ENCODE measurements around the gene COQ6.
"Not testable (repeated sequence)": the region's sequence is repeated elsewhere in the genome, so short reads cannot be mapped to it uniquely, and the experiment has no call there.

COQ6 gene

GRCh38 chr14:73949752-73950734, at the start of gene COQ6, which contains the start of gene FAM161B:
TSS of gene COQ6 (plus strand) at chr14:73950302. CDS start at chr14:73950333, 31 bp downstream.
TSS of gene FAM161B (minus strand) at chr14:73950094. CDS start at chr14:73950026, 68 bp downstream.
- DNase-seq = peak; percentile 92

GRCh38 chr14:73903028-73903427, 47.1 kb upstream of the COQ6 start:
- no peak for DNase-seq

GRCh38 chr14:73909681-73910080, 40.4 kb upstream of the COQ6 start:
- DNase-seq = no peak

GRCh38 chr14:73913256-73913655, 36.8 kb upstream of the COQ6 start:
- no peak for DNase-seq

- no peak for DNase-seq
Measured at GRCh38 chr14:73916324-73916723, 33.8 kb upstream of the COQ6 start.

GRCh38 chr14:73919457-73919856, 30.6 kb upstream of the COQ6 start:
- DNase-seq = not testable (repeated sequence)

GRCh38 chr14:73924337-73924736, 25.8 kb upstream of the COQ6 start:
- DNase-seq = no peak

- DNase-seq = no peak
Measured at GRCh38 chr14:73935666-73936065, 14.4 kb upstream of the COQ6 start.

GRCh38 chr14:73936548-73936947, 13.6 kb upstream of the COQ6 start:
- no peak for DNase-seq

GRCh38 chr14:73937012-73937411, 13.1 kb upstream of the COQ6 start:
- DNase-seq = no peak

- no peak for DNase-seq
Measured at GRCh38 chr14:73942180-73942579, 7.9 kb upstream of the COQ6 start.

GRCh38 chr14:73943083-73943482, 7.0 kb upstream of the COQ6 start:
- peak; percentile 94 for DNase-seq

- DNase-seq = no peak
Measured at GRCh38 chr14:73944432-73945158, 5.5 kb upstream of the COQ6 start.

GRCh38 chr14:73945159-73945670, 4.9 kb upstream of the COQ6 start:
- DNase-seq = no peak

- DNase-seq = no peak
Measured at GRCh38 chr14:73953731-73954130, 3.6 kb downstream of the COQ6 start.

GRCh38 chr14:73955674-73956073, 5.6 kb downstream of the COQ6 start:
- DNase-seq = no peak

GRCh38 chr14:73958591-73958990, 8.5 kb downstream of the COQ6 start:
- no peak for DNase-seq

GRCh38 chr14:73961192-73961591, 11.1 kb downstream of the COQ6 start:
- DNase-seq = no peak

GRCh38 chr14:73965216-73965615, 15.1 kb downstream of the COQ6 start:
- no peak for DNase-seq

- DNase-seq = no peak
Measured at GRCh38 chr14:73968885-73969284, 18.8 kb downstream of the COQ6 start.

- DNase-seq = no peak
Measured at GRCh38 chr14:73973497-73973896, 23.4 kb downstream of the COQ6 start.

GRCh38 chr14:73976125-73976524, 26.0 kb downstream of the COQ6 start:
- DNase-seq = no peak

- no peak for DNase-seq
Measured at GRCh38 chr14:73977896-73978295, 27.8 kb downstream of the COQ6 start.

- no peak for DNase-seq
Measured at GRCh38 chr14:73988065-73988464, 38.0 kb downstream of the COQ6 start.
